Measurements from ENCODE around the gene PCSK2.

Gene PCSK2

DNA sequence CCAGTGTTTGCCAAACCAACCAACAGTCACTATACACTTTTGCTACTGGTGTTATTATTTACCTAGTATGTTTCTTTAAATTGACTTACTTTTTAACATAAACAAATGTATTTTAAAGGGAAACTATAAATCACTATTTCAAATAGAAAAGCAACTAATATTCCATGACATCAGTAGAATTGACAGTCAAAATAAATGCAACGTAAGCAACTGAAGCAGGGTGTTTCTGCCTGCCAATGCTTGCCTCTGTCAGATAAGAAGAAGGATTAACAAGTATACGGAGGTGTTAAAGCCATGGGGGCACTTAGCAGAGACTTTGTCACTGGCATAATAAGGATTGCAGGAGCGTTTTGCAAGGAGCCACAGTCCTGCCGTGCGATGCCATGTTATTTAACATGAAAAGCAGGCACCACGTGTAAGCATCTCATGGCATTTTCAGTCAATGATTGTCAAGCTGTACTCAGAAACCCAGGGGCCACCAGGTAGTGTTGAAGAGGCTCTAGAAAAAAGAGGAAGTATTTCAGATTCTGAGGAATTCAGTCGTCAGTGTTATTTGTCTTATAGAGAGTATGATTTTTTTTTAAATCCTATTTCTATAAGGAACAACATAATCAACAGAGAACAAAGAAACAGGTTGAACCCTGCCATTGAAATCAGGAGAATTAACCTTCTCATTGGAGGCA lies 172.6 kb downstream of the PCSK2 start:
- DNase-seq (ENCODE audit: low spot score) = no peak

DNA sequence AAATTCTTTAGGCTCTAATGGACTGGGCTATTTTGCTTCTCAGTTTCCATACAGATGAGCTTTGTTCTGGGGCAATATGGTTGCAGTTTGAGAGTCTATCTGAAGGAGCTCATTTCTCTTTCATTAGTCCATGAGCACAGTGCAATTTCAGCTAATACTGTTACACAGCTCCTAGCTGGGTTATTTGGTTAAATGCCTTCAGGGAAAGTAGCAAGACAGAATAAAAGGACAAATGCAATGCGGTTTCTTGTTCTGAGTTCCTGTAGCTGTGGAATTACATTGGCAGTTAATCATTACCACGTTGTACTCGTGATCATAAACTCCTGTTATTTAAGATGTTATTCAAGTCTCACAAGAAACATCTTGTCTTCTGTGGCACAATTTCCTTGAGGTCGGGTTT lies 176.6 kb downstream of the PCSK2 start:
- DNase-seq (ENCODE audit: low spot score) = no peak

DNA sequence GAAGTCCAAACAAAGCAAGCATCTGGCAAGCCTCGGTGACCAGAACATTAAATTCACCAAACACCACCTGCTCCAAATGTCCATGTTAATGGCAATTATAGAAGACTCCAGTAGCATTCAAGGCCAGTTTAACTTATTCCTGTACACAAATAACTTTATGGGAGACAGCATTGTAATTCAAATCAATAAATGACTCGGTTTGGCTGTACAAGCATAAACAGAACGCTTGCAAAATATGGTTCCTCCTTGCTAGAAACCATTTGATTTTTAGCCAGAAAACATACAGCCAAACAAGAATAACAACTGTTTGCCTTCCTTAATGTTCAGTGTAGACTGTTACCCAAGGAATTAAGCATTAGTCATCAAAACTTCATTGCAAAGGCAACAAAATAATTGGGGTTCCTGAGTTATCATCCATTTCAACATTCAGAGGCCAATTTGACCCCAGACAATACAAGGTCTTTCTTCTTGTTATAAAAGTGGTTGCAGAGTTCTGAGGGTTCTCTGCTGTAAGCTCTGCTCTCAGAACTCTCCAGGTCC lies 179.3 kb downstream of the PCSK2 start:
- DNase-seq (ENCODE audit: low spot score) = no peak

DNA sequence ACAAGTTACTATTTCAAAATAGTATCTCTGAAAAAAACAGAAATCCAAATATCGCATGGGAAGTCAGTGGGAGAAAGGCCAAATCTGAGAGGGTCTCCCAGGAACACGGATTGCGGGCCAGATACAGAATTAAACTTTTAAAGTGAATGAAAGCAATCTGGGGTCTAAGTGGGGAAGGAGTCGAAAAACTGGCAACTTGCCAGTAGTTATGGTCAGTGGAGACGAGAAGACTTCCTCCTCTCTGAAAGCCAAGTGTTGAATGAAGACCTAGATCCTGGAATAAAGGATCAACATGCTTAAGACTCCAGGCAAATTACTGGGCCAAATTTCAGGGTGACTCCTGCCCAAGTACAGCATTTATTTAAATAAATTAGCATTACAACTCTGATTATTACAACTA lies 180.7 kb downstream of the PCSK2 start:
- no peak for DNase-seq (ENCODE audit: low spot score)

DNA sequence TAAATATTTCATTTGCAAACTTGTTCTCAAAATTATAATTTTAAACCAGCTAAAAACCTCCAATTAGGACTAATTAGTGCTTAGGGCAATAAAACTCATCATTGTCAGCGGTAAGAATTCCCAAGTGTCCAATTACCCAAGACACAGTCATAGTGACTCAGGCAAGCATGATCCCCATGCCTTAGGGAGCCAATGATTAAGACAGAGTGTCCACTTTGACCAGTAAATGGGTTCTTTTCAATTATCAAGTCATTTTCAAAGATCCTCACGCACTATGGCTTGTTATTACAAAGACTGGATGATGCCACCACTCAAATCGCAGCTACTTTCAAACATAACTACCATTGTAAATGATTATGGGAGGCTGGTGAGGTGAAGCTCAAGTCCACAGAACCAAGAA lies 190.4 kb downstream of the PCSK2 start:
- no peak for DNase-seq (ENCODE audit: low spot score)

DNA sequence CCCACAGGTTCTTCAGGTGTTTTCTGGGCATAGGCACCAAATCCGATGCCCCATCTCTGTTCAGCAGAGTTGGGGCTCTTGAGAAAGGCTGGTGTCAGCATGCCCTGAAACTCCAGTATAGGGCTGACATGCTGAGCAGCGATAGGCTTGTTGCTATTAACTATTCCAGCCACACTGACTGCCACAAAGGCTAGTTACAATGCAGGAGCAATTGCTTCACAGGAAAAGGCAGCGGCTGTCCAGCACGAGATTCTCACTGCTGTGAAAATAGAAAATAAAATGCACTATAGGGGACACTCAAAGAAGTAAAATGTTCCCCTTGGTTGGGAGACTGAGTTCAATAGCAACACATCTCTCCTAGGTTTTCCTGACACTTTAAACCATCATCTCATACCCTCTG lies 191.9 kb downstream of the PCSK2 start:
- DNase-seq (ENCODE audit: low spot score) = no peak

DNA sequence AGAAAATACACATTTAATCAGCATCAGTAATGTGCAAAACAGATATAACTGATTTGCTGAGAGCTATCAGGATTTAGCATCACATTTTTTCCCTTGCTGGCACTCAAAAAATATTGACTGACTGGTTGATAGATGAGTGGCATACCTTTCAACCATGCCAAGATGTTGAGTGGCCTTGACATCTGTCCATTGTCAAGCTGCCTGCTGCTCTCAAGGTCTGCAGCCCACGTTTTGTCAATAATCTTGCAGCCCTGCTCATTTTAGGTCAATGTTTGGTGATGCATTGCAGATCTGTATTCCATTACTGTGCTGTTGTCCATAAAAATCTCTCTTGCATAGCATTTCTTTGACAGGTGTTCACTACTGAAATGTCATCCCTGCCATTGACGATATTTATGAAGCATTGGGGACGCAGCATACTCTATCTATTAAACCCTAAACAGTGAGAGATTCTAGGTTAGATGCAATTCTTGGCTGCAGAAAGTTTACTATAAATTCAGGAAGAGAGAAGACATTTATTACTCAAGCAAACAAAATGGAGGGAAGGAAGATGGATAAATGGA lies 192.7 kb downstream of the PCSK2 start:
- no peak for DNase-seq (ENCODE audit: low spot score)

DNA sequence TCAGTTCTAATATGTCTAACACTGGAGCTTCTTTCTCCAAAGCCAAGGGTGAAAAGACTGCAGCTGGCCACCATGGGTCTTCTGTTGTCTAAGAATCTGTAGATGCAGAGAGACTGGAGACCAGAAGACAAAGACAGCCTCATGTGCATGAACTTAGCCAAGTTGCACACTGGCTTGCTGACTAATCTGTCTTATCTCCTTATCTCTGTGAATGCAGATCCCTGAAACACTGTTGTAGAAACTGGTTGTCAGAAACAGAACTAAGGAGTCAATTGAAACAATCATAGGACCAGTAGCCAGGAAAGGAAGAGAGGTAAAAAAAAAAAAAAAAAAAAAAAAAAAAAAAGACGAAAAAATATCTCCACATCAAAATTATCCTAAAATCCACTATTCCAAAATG lies 194.7 kb downstream of the PCSK2 start:
- no peak for DNase-seq (ENCODE audit: low spot score)

DNA sequence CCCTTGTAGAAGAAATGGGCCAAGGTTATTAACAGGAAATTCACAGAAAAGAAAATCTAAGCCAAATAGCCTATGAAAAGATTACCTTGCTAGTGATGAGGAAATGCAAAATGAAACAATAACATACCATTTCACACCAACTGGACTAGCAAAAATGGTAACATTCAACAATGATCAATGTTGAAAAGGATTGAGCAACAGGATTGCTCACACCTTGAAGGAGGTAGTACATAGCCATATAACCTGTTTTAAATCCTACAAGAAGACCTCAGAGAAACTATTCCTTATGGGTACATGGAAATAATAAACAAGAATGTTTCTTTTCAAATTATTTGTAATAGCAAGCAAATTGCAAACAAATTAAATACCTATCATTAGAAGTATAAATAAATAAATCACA lies 196.9 kb downstream of the PCSK2 start:
- no peak for DNase-seq (ENCODE audit: low spot score)

DNA sequence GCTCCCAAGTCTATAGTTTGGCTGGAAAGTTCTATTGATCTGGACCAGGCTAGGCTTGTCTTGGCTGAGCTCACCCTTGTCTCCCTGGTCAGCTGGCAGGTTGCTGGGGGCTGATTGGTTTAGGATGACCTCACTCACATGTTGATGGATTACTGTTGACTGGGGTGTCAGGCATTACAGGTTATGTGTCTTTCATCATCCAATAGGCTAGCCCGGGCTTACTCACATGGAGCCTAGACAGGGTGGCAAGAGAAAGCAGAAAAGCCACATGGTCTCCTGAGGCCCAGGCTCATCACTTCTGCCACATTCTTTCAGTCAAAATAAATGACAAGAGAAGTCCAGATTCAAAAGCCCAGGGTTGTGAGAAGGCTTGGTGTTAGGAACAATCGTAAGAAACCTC lies 200.8 kb downstream of the PCSK2 start:
- no peak for DNase-seq (ENCODE audit: low spot score)

DNA sequence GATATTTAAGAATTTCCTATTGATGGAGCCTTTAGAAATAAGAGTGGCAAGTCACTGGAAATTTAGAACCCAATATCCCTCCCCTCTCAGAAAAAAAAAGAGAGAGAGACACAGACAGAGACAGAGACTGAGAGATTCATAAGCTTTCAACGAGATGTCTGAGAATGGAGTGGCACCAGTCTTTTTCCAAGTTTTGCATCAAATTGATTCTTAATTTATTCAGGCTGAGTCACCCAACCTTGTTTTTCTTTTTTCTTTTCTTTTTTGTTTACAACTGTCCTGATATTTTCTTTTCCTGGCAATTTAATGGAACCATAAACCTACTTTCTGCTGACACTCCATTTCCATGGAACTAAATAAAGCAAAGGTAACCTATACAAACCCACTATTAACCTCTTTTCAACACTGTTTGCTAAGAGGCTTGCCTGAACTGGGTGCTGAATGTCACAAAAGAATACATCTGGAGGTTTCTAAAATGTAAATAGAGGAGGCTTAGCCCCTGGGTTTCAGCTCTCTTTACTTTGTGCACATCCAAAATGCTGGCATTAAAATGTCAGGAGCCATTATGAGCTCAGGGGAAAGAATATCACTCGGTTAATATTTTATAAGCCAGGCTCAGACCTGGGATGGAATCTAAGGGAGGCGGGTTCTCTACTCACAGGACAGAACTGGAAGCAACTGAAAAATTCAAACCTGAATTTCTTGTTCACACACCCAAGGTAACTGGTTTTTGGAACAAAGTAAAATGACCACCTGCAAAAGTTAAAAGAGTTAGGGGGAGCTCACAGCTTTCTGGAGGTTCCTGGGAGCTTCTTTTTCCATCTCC lies 203.5 kb downstream of the PCSK2 start:
- DNase-seq (ENCODE audit: low spot score) = no peak

DNA sequence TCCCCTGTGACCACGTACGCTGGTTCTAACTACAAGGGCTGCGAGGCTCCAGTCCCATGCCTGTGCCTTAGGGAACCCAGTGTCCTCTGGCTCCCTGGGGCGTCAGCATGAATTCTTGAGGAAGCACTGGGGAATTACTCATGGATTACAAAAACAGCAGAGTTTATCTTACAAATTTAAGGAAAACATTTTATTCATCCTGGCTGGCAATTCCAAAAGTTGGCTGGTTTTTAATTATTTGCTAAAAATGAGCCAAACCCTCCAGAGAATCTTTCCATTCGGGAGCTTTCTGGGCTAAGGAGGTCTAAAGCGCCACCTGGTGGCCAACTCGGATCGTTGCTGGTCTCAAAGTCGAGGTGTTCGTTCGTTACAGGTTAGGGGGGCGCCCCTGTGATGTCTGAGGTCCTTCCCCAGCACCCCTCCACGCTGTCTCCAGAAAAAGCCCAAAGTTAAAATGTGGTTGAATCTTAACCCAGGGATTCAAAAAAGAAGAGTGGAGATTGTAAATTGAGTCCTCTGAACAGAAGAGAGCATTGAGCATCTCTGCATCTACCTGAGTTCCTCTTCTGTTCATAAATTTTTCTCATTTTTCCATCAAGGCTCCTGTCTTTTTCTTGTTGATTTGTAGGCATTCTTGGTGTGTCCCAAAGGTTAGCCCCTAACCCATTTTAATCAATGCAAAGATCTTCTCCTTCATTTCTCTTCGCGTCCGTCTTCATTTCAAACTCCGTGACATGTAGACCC lies 205.0 kb downstream of the PCSK2 start:
- peak; percentile 59 for DNase-seq (ENCODE audit: low spot score)

DNA sequence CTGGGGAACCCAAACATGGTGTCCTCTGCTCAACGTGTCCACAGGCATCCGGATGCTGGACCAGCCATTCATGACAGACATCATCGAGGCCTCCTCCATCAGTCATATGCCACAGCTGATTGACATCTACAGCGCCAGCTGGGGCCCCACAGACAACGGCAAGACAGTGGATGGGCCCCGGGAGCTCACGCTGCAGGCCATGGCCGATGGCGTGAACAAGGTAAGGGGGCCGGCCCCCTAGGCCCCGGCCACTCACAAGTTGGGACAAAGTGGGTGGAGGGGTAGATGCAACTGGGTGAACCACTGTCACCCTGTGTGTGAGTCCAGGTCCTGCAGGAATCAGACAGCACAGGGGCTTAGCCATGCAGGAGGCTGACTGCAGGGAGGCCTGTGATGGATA lies 209.8 kb downstream of the PCSK2 start:
- no peak for DNase-seq (ENCODE audit: low spot score)

DNA sequence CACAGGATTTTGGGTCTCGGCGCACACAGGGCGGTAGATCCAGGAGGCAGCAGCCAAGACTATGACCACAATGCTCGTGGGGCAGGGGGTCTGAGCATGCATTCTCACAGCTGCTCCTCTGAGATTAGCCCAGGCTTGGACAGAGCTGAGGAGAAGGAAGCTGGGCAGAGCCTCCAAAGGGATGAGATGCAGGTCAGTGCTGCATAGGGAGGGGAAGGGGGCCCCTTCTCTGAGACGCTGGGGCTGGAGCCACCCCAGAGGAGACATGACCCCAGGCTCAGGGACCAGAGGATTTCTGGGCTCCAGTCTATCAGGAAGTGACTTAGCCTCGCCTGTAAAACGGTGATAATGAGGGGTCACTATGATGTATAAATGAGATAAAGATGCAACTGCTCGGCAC lies 210.4 kb downstream of the PCSK2 start:
- no peak for DNase-seq (ENCODE audit: low spot score)

DNA sequence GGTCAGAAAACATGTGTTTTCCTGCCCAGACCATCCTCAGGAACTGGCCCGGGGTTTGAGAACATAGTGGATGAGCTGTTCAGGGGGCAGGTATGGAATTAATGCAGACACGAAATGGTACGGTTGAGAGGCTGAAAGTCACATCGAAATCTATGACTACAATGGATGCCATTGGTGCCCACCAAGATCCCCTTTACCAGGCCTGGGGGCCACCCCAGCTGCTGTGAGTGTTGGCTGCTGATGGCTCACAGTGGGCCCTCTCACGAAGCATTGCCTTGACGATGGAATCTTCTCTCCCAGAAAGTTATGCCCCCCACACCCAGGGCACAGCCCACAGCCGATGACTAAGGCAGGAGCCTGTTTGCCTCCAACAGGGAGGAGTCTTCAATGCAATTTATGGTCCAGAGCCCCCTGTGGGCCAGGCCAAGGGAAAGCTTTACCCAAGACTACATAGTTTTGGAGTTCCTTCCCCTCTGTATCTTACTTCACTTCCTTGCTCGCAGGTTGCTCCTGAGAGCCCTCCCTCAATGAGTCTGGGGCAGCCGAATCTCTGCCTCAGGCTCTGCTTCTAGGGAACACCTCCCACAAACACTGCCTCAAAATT lies 211.7 kb downstream of the PCSK2 start:
- DNase-seq (ENCODE audit: low spot score) = no peak

DNA sequence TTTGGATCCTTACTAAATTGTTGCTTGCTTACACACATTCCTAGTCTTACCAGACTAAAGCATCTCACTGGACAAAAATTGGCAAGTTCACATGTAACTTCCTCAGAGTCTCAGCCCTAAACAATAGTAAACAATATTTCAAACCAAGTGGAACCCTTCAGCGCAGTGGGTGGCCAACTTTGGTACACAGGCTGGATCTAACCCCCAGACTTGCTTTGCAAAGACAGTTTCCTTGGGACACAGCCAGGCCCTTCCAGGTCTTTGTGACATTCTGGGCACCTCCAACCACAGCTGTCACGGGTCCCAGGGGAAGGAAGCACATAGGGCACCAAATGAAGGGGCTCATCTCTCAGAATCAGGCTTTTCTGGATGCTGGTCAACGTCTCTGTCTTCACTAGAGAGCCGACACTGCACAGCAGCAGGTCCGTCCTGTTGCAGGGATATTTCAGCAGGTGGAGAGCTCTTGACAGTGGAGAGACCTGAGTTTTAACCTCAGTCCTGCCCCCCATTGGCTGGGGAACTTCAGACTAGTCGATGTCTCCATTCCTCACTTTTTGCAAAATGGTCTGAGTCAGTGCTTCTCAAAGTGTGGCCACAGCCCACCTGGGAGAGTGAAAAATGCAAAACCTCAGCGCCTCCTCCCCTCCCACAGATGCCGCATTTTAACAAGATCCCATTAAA lies 212.9 kb downstream of the PCSK2 start:
- DNase-seq (ENCODE audit: low spot score) = no peak

DNA sequence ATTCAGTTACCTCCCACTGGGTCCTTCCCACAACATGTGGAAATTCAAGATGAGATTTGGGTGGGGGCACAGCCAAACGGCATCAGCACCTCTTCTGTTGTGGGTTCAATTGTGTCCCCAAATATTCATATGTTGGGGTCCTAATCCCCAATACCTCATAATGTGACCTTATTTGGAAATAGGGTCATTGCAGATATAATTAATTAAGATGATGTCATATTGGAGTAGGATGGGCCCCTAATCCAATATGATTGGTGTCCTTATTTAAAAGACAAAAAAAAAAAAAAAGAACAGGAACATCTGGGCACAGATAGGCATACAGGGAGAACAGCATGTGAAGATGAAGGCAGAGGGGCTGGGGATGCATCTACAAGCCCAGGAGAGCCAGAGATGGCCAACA lies 214.9 kb downstream of the PCSK2 start:
- no peak for DNase-seq (ENCODE audit: low spot score)

DNA sequence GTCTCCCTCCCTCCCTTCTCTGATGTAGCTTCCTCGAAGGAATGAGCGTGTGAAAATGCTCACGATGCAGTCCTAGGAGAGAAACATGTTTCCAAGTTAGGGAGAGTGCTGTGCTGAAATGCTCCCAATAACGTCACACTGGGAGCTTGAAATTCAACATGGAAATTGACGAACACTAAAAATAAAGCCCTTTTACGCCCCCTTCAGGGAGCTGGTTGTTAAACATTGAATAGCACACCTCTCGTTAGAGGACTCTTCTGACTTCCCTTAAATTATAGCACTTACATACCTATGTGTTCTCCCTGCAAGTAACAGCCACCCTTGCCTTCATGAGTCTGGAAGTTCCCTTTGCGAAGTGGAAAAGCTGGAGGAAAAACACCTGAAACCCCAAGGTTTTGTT lies 215.7 kb downstream of the PCSK2 start:
- no peak for DNase-seq (ENCODE audit: low spot score)

DNA sequence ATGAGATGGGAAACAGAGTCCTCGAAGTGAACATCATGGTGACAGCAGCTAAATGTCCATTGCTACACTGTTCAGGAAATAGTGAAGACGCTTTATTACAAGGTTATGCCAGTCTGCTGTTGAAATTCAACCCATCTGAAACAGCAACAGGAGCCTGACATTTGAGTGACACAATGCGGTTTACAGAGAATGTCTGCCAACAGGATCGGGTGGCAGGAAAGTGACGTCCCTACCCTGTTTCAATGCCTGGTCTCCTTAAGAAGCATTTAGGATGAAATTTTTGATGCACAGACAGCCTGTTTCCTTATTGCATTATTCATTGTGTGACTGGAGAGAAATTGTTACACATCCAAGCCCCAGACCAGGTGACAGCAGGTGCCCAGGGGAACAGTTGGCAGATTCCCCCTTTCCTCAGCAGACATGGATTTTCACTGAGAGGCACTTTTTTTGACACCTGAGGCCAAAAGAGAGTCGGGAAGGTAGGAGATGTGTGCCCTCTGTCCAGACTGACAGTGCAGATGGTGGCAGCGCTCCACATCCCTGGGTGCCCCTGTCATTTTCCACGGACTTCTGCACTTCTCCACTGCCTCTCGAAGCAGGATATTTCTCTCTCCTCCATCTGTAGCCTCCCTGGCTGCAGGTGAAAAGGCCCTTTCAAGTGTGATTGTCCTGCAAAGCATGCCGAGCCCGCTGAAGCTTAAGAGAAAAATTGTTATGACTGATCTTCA lies 216.5 kb downstream of the PCSK2 start:
- no peak for DNase-seq (ENCODE audit: low spot score)

DNA sequence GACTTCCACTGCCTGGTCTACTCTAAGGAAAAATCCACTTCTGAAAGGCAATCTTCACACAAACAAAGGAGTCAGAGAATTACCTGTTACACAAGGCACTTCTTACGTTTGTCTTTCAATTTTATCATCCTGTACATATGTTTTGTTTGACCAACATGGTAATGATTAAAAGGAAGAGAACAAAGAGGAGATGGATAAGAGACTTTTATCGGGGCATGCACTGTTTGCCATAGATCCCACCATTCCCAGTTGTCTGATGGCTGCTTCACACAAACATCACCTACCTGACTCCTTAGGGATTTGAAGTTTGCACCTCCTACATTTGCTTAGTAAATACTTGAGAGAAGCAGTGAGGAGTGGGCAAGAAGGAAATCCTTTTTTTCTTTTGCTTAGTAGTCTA lies 217.3 kb downstream of the PCSK2 start:
- DNase-seq (ENCODE audit: low spot score) = no peak

DNA sequence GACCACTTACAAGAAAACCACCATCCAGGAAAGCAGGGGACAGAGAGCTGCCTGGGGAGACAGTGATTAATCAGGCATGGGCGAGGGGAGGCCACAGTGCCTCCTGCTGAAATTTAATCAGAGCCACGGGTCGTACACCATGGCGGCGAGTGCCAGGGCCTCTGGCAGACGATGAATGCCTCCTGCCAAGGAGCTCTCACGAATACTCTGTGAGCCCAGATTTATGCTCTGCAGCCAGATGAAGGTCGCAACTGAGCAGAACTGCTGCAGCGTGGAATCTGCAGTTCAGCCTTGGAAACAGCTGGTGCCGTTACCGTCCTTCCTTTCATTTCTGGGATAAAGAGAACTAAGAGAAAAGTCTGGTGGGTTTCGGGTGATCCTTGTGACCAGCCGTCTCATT lies 218.7 kb downstream of the PCSK2 start:
- DNase-seq (ENCODE audit: low spot score) = no peak

Measured in hematopoietic multipotent progenitor cell treated with erythropoietin and hydrocortisone succinate and interleukin-3 and kit ligand, for 15 days (in vitro differentiated cells).